CD4-positive, alpha-beta memory T cell (primary cell): Measurements from ENCODE around the gene SHROOM4. TPM values are rescaled to one million over a fixed set of nuclear protein-coding genes. Genes with fewer than 3 reads are reported as not detected.

Source experiments
- CTCF ChIA-PET: fragments of 350-600 bp; sonication (Branson Sonifier 250); formaldehyde crosslinking; loops from one replicate; lab custom pipeline; 2021; ENCODE audit warnings: inconsistent platforms; ENCODE audit not compliant: partially characterized antibody; lab: Charles Lee
- POLR2A ChIA-PET: fragments of 350-600 bp; sonication (Branson Sonifier 250); formaldehyde crosslinking; loops from one replicate; lab custom pipeline; 2021; ENCODE audit not compliant: partially characterized antibody; lab: Charles Lee
- DNase-seq, 5 donors: peaks; one replicate each; pipeline versions ENCODE4 v3.0.0 to v3.0.0-alpha.2; 2020 to 2022; ENCODE audit warnings: mixed read lengths in 1 of 5
- H3K27ac ChIP-seq: one replicate; pipeline ENCODE4 v1.7.0; 2013; ENCODE audit warnings: low read depth, low read length
- H3K27me3 ChIP-seq: 2 replicates; pipeline ENCODE4 v1.7.0; 2013; ENCODE audit warnings: mild to moderate bottlenecking, low read length, moderate library complexity; ENCODE audit not compliant: insufficient read depth
- H3K36me3 ChIP-seq: 2 replicates; pipeline ENCODE4 v1.7.0; 2013; ENCODE audit warnings: mild to moderate bottlenecking, low read length, moderate library complexity; ENCODE audit not compliant: insufficient read depth
- H3K4me1 ChIP-seq: 2 replicates; pipeline ENCODE4 v1.7.0; 2013; ENCODE audit warnings: mild to moderate bottlenecking, low read length, moderate library complexity; ENCODE audit not compliant: insufficient read depth
- H3K4me3 ChIP-seq, 2 donors: one replicate each; pipeline ENCODE4 v1.7.0; 2013; ENCODE audit warnings: low read length in 2 of 2, mild to moderate bottlenecking in 1 of 2
- H3K9me3 ChIP-seq, 2 donors: one replicate each; pipeline ENCODE4 v1.7.0; 2013; ENCODE audit warnings: low read length in 2 of 2, control low read depth in 1 of 2; ENCODE audit not compliant: control insufficient read depth in 1 of 2
- H3K27ac Mint-ChIP-seq, 7 donors: one replicate each; pipeline ENCODE4 v1.8.0; 2020 to 2021; ENCODE audit warnings: mixed read lengths in 7 of 7, mild to moderate bottlenecking in 6 of 7, inconsistent platforms in 3 of 7, moderate library complexity in 3 of 7
- H3K27me3 Mint-ChIP-seq, 2 donors: one replicate each; pipeline ENCODE4 v1.8.0; 2020 to 2021; ENCODE audit warnings: mixed read lengths in 2 of 2
- H3K36me3 Mint-ChIP-seq, 2 donors: one replicate each; pipeline ENCODE4 v1.8.0; 2020 to 2021; ENCODE audit warnings: mixed read lengths in 2 of 2, inconsistent platforms in 1 of 2, mild to moderate bottlenecking in 1 of 2
- H3K4me1 Mint-ChIP-seq, 4 donors: one replicate each; pipeline ENCODE4 v1.8.0; 2020 to 2021; ENCODE audit warnings: mixed read lengths in 4 of 4, mild to moderate bottlenecking in 1 of 4
- H3K4me3 Mint-ChIP-seq, 8 donors: one replicate each; pipeline ENCODE4 v1.8.0; 2020 to 2021; ENCODE audit warnings: mixed read lengths in 8 of 8, mild to moderate bottlenecking in 7 of 8, moderate library complexity in 6 of 8, inconsistent platforms in 3 of 8
- H3K9me3 Mint-ChIP-seq, 8 donors: one replicate each; pipeline ENCODE4 v1.8.0; 2020 to 2021; ENCODE audit warnings: mixed read lengths in 8 of 8, mild to moderate bottlenecking in 5 of 8, inconsistent platforms in 3 of 8, moderate library complexity in 1 of 8
- intact Hi-C: fragments of 100-400 bp; cut with micrococcal nuclease; formaldehyde crosslinking; loops from one replicate; pipeline ENCODE4 v1.15.1; 2023
- polyA plus RNA-seq, 2 donors: library from polyadenylated mRNA; unstranded; fragments of 300-500 nt; fragmentation: Illumina TruSeq; gene quantifications; one replicate each; pipeline ENCODE4 v1.2.3, GENCODE V29; 2021
- total RNA-seq, 2 experiments: library from RNA; stranded (reverse); gene quantifications; one replicate each; pipeline ENCODE4 v1.2.3, GENCODE V29; 2021

SHROOM4 gene
- total and polyA plus RNA-seq, 4 experiments from 2014 or later: not detected

DNA sequence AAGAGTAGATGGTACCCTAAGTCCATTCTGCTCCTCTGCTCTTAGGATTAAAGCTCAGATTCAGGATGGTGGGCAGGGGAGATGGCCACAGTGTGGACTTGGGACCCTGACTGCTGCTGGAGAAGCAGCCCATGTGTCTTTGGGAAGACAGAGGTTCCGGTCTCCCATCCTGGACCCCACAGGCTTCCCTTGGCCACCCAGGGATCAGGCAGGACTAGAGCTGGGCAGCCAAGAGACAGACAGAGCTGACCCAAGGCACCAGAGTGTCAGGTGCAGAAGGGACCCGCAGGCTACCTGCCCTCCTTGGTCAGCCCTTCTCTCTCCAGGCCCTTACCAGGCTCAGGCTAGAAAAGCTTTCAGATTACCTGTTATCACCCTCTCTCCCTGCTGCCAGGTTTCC lies 25.7 kb upstream of the SHROOM4 start:
- ChIA-PET POLR2A (no interaction called here), CTCF (no interaction called here)
- H3K4me3 Mint-ChIP-seq: no peak overlapping the region
- H3K4me3 ChIP-seq: no peak overlapping the region
- no peak overlapping the region for H3K27ac ChIP-seq
- intact Hi-C loops: no loop called here
- H3K9me3 ChIP-seq: no peaks in the 10 kb centered on the region
- H3K27ac Mint-ChIP-seq: no peak overlapping the region
- no peaks in the 10 kb centered on the region for H3K36me3 ChIP-seq
- H3K36me3 Mint-ChIP-seq: no peaks in the 10 kb centered on the region
- peaks cover 3 to 4% of the 10 kb centered on the region in 2 donors for H3K27me3 Mint-ChIP-seq
- H3K9me3 Mint-ChIP-seq: peaks cover 0 to 3% (median 0%) of the 10 kb centered on the region in 8 donors
- no peaks in the 10 kb centered on the region for H3K4me1 Mint-ChIP-seq
- DNase-seq: no peak
- H3K4me1 ChIP-seq: no peaks in the 10 kb centered on the region
- no peaks in the 10 kb centered on the region for H3K27me3 ChIP-seq

- Mint-ChIP-seq H3K9me3 (peaks cover 0 to 3% (median 0%) of the 10 kb centered on the region in 8 donors), H3K27ac (no peak overlapping the region), H3K36me3 (no peaks in the 10 kb centered on the region), H3K4me3 (no peak overlapping the region), H3K4me1 (no peaks in the 10 kb centered on the region), H3K27me3 (peaks cover 5 to 9% of the 10 kb centered on the region in 2 donors)
- H3K4me1 ChIP-seq: no peaks in the 10 kb centered on the region
- intact Hi-C loops: no loop called here
- no peaks in the 10 kb centered on the region for H3K27me3 ChIP-seq
- no peak for DNase-seq
- CTCF ChIA-PET: no interaction called here
- POLR2A ChIA-PET: no interaction called here
- H3K4me3 ChIP-seq: no peak overlapping the region
- no peaks in the 10 kb centered on the region for H3K36me3 ChIP-seq
- no peaks in the 10 kb centered on the region for H3K9me3 ChIP-seq
- no peak overlapping the region for H3K27ac ChIP-seq
Observed at GRCh38 chrX:50838820-50839600, 25.0 kb upstream of the SHROOM4 start.

DNA sequence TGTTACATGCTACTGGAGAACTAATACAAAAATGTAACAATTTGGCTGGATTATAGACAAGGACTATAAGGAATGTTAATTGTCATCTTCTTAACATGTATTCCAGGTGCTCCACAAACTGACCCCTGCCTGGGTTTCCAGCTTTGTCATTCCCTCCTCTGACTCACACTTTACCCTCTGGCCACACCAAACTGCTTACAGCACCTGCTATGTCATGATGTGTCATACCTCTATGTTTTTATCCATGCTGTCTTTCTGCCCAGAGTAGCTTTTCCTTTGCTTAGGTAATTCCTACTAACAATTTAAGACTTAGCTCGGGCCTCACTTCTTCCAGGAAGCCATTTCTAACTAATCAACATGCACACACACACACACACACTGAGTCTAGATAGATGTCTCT lies 14.0 kb upstream of the SHROOM4 start:
- H3K27me3 ChIP-seq: no peaks in the 10 kb centered on the region
- POLR2A ChIA-PET: no interaction called here
- no peak for DNase-seq
- Mint-ChIP-seq H3K27ac (no peak overlapping the region), H3K9me3 (no peaks in the 10 kb centered on the region), H3K4me3 (no peak overlapping the region), H3K36me3 (no peaks in the 10 kb centered on the region), H3K4me1 (no peaks in the 10 kb centered on the region), H3K27me3 (no peaks in the 10 kb centered on the region)
- H3K9me3 ChIP-seq: no peaks in the 10 kb centered on the region
- no peak overlapping the region for H3K4me3 ChIP-seq
- no peak overlapping the region for H3K27ac ChIP-seq
- no peaks in the 10 kb centered on the region for H3K4me1 ChIP-seq
- intact Hi-C loops: no loop called here
- CTCF ChIA-PET: no interaction called here
- H3K36me3 ChIP-seq: no peaks in the 10 kb centered on the region

DNA sequence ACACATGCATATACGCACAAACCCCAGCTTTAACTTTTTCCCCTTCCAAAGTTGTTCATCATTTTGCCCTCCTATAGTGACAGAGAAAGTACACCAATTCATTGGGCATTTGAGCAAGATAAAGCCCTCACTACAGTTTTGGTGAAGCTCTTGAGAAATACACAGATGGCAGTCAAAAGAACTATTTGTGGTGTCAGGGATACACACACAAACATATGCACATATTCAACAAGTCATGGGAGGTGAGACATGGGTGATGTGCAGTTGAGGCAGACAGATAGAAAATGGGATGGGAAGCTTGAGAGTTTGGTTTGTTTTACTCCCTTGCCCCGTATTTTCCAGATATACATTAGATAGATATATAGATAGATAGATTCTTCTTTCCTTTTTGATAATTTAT lies 11.8 kb upstream of the SHROOM4 start:
- Histone ChIP-seq H3K4me3 (no peak overlapping the region), H3K36me3 (no peaks in the 10 kb centered on the region), H3K27ac (no peak overlapping the region), H3K4me1 (no peaks in the 10 kb centered on the region), H3K27me3 (no peaks in the 10 kb centered on the region), H3K9me3 (no peaks in the 10 kb centered on the region)
- no peaks in the 10 kb centered on the region for H3K9me3 Mint-ChIP-seq
- intact Hi-C loops: no loop called here
- no peaks in the 10 kb centered on the region for H3K27me3 Mint-ChIP-seq
- H3K36me3 Mint-ChIP-seq: no peaks in the 10 kb centered on the region
- ChIA-PET POLR2A (no interaction called here), CTCF (interaction anchor here (1.0 kb wide), 1 partner anchor 10 kb away, joined by 3 read pairs; no protein-coding TSS in a partner anchor)
- no peaks in the 10 kb centered on the region for H3K4me1 Mint-ChIP-seq
- no peak for DNase-seq
- H3K4me3 Mint-ChIP-seq: no peak overlapping the region
- no peak overlapping the region for H3K27ac Mint-ChIP-seq

DNA sequence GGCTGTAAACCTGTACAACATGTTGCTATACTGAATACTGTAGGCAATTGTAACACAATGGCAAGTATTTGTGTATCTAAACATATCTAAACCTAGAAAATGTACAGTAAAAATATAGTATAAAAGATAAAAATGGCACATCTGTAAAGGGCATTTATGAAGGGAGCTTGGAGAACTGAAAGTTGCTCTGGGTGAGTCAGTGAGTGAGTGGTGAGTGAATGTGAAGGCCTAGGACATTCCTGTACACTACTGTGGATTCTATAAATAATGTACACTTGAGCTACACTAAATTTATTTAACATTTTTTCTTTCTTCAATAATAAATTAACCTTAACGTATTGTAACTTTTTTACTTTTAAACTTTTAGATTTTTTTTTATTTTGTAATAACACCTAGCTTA lies 5.0 kb upstream of the SHROOM4 start:
- Mint-ChIP-seq H3K36me3 (no peaks in the 10 kb centered on the region), H3K9me3 (peaks cover 0 to 5% (median 0%) of the 10 kb centered on the region in 8 donors), H3K4me3 (no peak overlapping the region), H3K4me1 (no peaks in the 10 kb centered on the region), H3K27me3 (peaks cover 6 to 12% of the 10 kb centered on the region in 2 donors), H3K27ac (no peak overlapping the region)
- Histone ChIP-seq H3K4me1 (no peaks in the 10 kb centered on the region), H3K4me3 (no peak overlapping the region), H3K27me3 (no peaks in the 10 kb centered on the region), H3K36me3 (no peaks in the 10 kb centered on the region), H3K27ac (no peak overlapping the region), H3K9me3 (no peaks in the 10 kb centered on the region)
- ChIA-PET CTCF (no interaction called here), POLR2A (no interaction called here)
- intact Hi-C loops: no loop called here
- DNase-seq: no peak

GRCh38 chrX:50815120-50815519 lies 1.1 kb upstream of the SHROOM4 start:
- H3K27me3 ChIP-seq: no peaks in the 10 kb centered on the region
- H3K4me1 ChIP-seq: no peaks in the 10 kb centered on the region
- POLR2A ChIA-PET: no interaction called here
- Mint-ChIP-seq H3K4me3 (no peak overlapping the region), H3K27ac (no peak overlapping the region), H3K27me3 (peaks cover 13 to 19% of the 10 kb centered on the region in 2 donors), H3K36me3 (no peaks in the 10 kb centered on the region), H3K4me1 (no peaks in the 10 kb centered on the region), H3K9me3 (peaks cover 0 to 5% (median 0%) of the 10 kb centered on the region in 8 donors)
- H3K27ac ChIP-seq: no peak overlapping the region
- no peak overlapping the region for H3K4me3 ChIP-seq
- CTCF ChIA-PET: no interaction called here
- H3K36me3 ChIP-seq: no peaks in the 10 kb centered on the region
- no peaks in the 10 kb centered on the region for H3K9me3 ChIP-seq
- no peak for DNase-seq
- intact Hi-C loops: no loop called here

GRCh38 chrX:50814701-50815100 lies 707 bp upstream of the SHROOM4 start:
- Mint-ChIP-seq H3K4me1 (no peaks in the 10 kb centered on the region), H3K27ac (no peak overlapping the region), H3K36me3 (no peaks in the 10 kb centered on the region), H3K27me3 (peaks cover 13 to 21% of the 10 kb centered on the region in 2 donors), H3K4me3 (peak overlapping the region in 2 of 8 donors; percentile 7 to 36), H3K9me3 (peaks cover 0 to 5% (median 0%) of the 10 kb centered on the region in 8 donors)
- H3K4me1 ChIP-seq: no peaks in the 10 kb centered on the region
- CTCF ChIA-PET: no interaction called here
- no peak for DNase-seq
- no peaks in the 10 kb centered on the region for H3K27me3 ChIP-seq
- no peaks in the 10 kb centered on the region for H3K36me3 ChIP-seq
- POLR2A ChIA-PET: no interaction called here
- no peak overlapping the region for H3K27ac ChIP-seq
- H3K9me3 ChIP-seq: no peaks in the 10 kb centered on the region
- no peak overlapping the region for H3K4me3 ChIP-seq
- intact Hi-C loops: no loop called here
